ENCODE data around the gene ESPN.

The ESPN gene

GRCh38 chr1:6467224-6467623, 42.6 kb downstream of the ESPN start:
- DNase-seq = no peak

GRCh38 chr1:6467744-6468688, 43.4 kb downstream of the ESPN start:
- DNase-seq = no peak

- DNase-seq = no peak
Measured at GRCh38 chr1:6468729-6469461, 44.3 kb downstream of the ESPN start.

- no peak for DNase-seq
Measured at GRCh38 chr1:6470132-6471085, 45.8 kb downstream of the ESPN start.

- DNase-seq = no peak
Measured at GRCh38 chr1:6471086-6471969, 46.8 kb downstream of the ESPN start.

GRCh38 chr1:6471970-6472368, 47.4 kb downstream of the ESPN start:
- DNase-seq = no peak

- no peak for DNase-seq
Measured at GRCh38 chr1:6472391-6472790, 47.8 kb downstream of the ESPN start.

- no peak for DNase-seq
Measured at GRCh38 chr1:6473156-6473555, 48.6 kb downstream of the ESPN start.

- DNase-seq = no peak
Measured at GRCh38 chr1:6473974-6474814, 49.6 kb downstream of the ESPN start.

GRCh38 chr1:6474815-6475282, 50.3 kb downstream of the ESPN start:
- no peak for DNase-seq

GRCh38 chr1:6475381-6476133, 51.0 kb downstream of the ESPN start:
- DNase-seq = peak; percentile 45

- DNase-seq = no peak
Measured at GRCh38 chr1:6476483-6476882, 51.9 kb downstream of the ESPN start.

- no peak for DNase-seq
Measured at GRCh38 chr1:6477039-6477820, 52.7 kb downstream of the ESPN start.

- DNase-seq = no peak
Measured at GRCh38 chr1:6481820-6482219, 57.2 kb downstream of the ESPN start.

- no peak for DNase-seq
Measured at GRCh38 chr1:6483017-6483760, 58.6 kb downstream of the ESPN start.

- DNase-seq = no peak
Measured at GRCh38 chr1:6483761-6484117, 59.2 kb downstream of the ESPN start.

GRCh38 chr1:6484826-6485167, 60.2 kb downstream of the ESPN start:
- DNase-seq = no peak
